ENCODE data around the gene ZNF132. TPM values are rescaled to one million over a fixed set of nuclear protein-coding genes. Genes with fewer than 3 reads are reported as not detected.
"Not testable (repeated sequence)": the region's sequence is repeated elsewhere in the genome, so short reads cannot be mapped to it uniquely, and the experiment has no call there.

The ZNF132 gene
- polyA plus RNA-seq, 1 experiment, result 2.7 TPM

DNA sequence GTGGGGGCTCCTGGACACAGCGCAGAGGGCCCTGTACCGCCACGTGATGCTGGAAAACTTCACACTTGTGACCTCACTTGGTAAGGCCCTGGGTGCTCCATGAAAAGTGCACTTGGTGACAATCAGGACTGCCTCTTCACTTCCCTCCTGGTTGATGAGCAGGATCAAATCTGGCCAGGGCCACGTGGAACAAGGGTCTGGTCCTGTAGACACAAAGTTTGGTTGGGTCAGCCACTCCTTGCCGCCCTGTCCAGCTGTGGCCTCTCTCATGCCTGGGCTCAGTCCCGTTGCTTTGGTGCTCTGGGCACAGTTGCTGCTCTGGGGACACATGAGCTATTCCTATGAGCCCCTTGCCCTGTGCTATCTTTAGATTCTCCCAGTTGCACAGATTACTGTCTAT lies 13.8 kb upstream of the ZNF132 start:
- DNase-seq (ENCODE audit: low read depth), result no peak
- ChIA-PET POLR2A (no interaction called here), CTCF (no interaction called here)
- no peaks in the 10 kb centered on the region; the same call in 1 of the 2 replicates for H3K27me3 ChIP-seq (ENCODE audit: control insufficient read depth, insufficient read depth, low read length)
- peaks cover 14% of the 10 kb centered on the region for H3K36me3 ChIP-seq (ENCODE audit: control insufficient read depth, insufficient read depth, low read length)
- H3K4me3 ChIP-seq (ENCODE audit: low read depth, low read length), result no peak overlapping the region
- TF ChIP-seq, protein P1, sequence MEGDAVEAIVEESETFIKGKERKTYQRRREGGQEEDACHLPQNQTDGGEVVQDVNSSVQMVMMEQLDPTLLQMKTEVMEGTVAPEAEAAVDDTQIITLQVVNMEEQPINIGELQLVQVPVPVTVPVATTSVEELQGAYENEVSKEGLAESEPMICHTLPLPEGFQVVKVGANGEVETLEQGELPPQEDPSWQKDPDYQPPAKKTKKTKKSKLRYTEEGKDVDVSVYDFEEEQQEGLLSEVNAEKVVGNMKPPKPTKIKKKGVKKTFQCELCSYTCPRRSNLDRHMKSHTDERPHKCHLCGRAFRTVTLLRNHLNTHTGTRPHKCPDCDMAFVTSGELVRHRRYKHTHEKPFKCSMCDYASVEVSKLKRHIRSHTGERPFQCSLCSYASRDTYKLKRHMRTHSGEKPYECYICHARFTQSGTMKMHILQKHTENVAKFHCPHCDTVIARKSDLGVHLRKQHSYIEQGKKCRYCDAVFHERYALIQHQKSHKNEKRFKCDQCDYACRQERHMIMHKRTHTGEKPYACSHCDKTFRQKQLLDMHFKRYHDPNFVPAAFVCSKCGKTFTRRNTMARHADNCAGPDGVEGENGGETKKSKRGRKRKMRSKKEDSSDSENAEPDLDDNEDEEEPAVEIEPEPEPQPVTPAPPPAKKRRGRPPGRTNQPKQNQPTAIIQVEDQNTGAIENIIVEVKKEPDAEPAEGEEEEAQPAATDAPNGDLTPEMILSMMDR (IDR thresholded peaks at IDR 0.05; ENCODE audit: insufficient read depth, low read depth, low read length), result no peak

DNA sequence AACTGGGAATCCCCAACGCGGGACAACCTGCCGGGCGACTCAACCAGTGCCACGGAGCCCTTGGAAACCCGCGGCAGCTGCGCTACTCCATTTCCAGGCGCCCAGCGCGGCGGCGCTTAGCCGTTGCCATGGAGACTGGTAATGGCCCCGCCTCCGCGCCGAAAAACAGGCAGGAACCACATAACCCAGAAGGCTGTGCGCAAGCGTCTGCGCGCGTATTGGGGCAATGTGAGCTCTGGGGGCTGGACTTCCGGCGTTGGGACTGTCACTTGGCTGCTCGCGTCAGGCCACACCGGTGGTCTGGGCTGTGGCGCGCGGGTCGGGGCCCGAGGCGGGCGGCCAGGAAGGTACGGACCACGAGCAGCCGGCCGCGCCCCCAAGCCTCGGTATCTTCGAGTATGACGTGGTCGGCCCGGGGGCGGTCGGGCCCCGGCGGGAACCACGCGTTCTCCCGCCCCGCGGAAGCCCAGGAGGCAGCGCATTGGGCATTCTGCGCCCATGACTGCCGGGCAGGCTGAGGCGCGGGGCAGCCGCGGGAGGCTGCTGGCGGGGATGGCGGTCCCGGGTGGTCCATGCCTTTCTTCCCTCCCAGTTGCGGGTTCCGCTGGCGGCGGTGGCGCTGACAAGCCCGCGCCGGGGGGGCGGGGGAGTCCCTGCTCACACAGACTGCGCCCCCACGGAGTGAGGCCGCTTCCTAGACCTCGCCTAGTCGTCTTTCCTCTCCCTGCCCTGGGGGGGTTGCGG lies 11.6 kb upstream of the ZNF132 start, which contains the start of gene ZNF324B:
Gene ZNF324B (plus strand): TSS at position 265 of the 744 bp plus-strand sequence. CDS start 2,080 bp downstream, outside the sequence.
- ChIA-PET CTCF (interaction anchor here (0.8 to 1.3 kb wide), 2 partner anchors 9 to 68 kb away, joined by 3 read pairs; partner anchors contain the start of gene ZBTB45), POLR2A (no interaction called here)
- Histone ChIP-seq H3K36me3 (ENCODE audit: control insufficient read depth, insufficient read depth, low read length) (peaks cover 11% of the 10 kb centered on the region), H3K4me3 (ENCODE audit: low read depth, low read length) (peak within 1 kb of the TSS; percentile 87), H3K27me3 (ENCODE audit: control insufficient read depth, insufficient read depth, low read length) (no peaks in the 10 kb centered on the region; the same call in 1 of the 2 replicates)
- peak; percentile 61 for DNase-seq (ENCODE audit: low read depth)
- TF ChIP-seq, protein P1 (IDR thresholded peaks at IDR 0.05; ENCODE audit: insufficient read depth, low read depth, low read length), result no peak

DNA sequence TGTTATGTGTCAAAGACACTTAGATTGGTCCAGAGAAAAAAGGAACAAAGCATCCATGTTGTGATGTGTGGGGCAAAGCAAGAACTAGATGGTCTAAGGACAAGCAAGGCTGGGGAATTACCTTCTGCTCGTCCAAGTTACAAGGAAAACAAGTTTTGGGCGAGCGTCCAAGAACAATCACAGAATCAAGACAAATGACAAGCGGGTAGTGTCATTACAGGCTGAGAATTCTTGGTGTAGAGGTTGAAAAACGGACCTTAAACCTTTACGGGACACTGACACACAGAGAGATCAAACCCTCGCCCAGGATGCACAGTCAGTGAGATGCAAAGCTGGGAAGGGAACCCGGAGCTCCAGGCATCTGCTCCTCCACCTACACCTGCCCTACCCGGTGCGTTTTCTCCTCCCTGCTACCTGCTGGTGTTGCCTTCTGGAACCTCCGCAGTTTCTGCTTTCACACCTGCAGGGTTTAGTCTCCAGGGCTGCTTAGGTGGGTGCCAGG lies 11.0 kb upstream of the ZNF132 start:
- POLR2A ChIA-PET, result no interaction called here
- peaks cover 1% of the 10 kb centered on the region; the same call in 1 of the 2 replicates for H3K27me3 ChIP-seq (ENCODE audit: control insufficient read depth, insufficient read depth, low read length)
- H3K36me3 ChIP-seq (ENCODE audit: control insufficient read depth, insufficient read depth, low read length), result peaks cover 6% of the 10 kb centered on the region
- DNase-seq (ENCODE audit: low read depth), result no peak
- H3K4me3 ChIP-seq (ENCODE audit: low read depth, low read length), result peak overlapping the region; percentile 87
- CTCF ChIA-PET, result interaction anchor here (0.6 to 1.3 kb wide), 3 partner anchors 8 to 69 kb away, joined by 3 to 4 read pairs (median 3); partner anchors contain the start of gene ZBTB45
- TF ChIP-seq, protein P1 (IDR thresholded peaks at IDR 0.05; ENCODE audit: insufficient read depth, low read depth, low read length), result no peak

DNA sequence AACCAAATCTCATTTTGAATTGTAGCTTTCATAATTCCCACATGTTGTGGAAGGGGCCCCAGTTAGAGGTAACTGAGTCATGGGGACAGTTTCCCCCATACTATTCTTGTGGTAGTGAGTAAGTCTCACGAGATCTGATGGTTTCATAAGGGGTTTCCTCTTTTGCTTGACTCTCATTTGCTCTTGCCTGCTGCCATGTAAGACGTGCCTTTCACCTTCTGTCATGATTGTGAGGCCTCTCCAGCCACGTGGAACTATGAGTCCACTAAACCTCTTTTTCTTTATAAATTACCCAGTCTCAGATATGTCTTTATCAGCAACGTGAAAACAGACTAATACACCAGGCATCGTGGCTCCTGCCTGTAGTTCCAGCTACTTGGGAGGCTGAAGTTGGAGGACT lies 10.0 kb upstream of the ZNF132 start:
- not testable (repeated sequence) for H3K4me3 ChIP-seq (ENCODE audit: low read depth, low read length)

DNA sequence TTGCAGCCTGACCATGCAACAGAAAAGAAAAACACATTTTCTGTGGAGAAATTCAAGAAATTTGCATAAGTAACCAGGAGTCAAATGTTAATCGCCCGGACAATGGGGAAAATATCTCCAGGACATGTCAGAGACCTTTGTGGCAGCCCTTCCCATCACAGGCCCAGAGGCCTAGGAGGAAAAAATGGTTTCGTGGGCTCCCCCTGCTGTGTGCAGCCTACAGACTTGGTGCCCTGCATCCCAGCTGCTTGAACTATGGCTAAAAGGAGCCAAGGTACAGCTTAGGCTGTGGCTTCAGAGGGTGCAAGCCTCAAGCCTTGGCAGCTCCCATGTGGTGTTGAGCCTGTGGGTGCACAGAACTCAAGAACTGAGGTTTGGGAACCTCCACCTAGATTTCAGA lies 8.9 kb upstream of the ZNF132 start:
- DNase-seq (ENCODE audit: low read depth); H3K27me3 ChIP-seq (ENCODE audit: control insufficient read depth, insufficient read depth, low read length); POLR2A ChIA-PET; H3K36me3 ChIP-seq (ENCODE audit: control insufficient read depth, insufficient read depth, low read length); H3K4me3 ChIP-seq (ENCODE audit: low read depth, low read length): not testable (repeated sequence)
- CTCF ChIA-PET, result interaction anchor here (1.0 kb wide), 1 partner anchor 51 kb away, joined by 3 read pairs; no protein-coding TSS in a partner anchor

More for the DNA sequence above, 10.0 kb upstream of the ZNF132 start:
- H3K36me3 ChIP-seq (ENCODE audit: control insufficient read depth, insufficient read depth, low read length); DNase-seq (ENCODE audit: low read depth); CTCF ChIA-PET; POLR2A ChIA-PET; H3K27me3 ChIP-seq (ENCODE audit: control insufficient read depth, insufficient read depth, low read length): not testable (repeated sequence)

DNA sequence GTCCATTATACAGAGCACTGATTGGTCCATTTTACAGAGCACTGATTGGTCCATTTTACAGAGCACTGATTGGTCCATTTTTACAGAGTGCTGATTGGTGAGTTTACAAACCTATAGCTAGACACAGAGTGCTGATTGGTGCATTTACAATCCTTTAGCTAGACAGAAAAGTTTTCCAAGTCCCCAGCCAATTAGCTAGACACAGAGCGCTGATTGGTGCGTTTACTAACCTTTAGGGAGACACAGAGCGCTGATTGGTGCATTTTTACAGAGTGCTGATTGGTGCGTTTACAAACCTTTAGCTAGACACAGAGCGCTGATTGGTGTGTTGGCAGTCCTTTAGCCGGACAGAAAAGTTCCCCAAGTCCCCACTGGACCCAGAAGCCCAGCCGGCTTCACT lies 3.0 kb upstream of the ZNF132 start:
- CTCF ChIA-PET, result interaction anchor here (1.0 to 1.1 kb wide), 2 partner anchors 8 to 14 kb away, joined by 3 read pairs; partner anchors contain the start of gene ZNF324B
- DNase-seq (ENCODE audit: low read depth); H3K27me3 ChIP-seq (ENCODE audit: control insufficient read depth, insufficient read depth, low read length); H3K36me3 ChIP-seq (ENCODE audit: control insufficient read depth, insufficient read depth, low read length); POLR2A ChIA-PET; H3K4me3 ChIP-seq (ENCODE audit: low read depth, low read length): not testable (repeated sequence)

Data from BJ (cell line).